Cardiac muscle cell (in vitro differentiated cells and primary cell): ENCODE data around the gene BTN1A1. TPM values are rescaled to one million over a fixed set of nuclear protein-coding genes. Genes with fewer than 3 reads are reported as not detected.

ENCODE experiments used
- DNase-seq, 2 donors: peaks; one replicate each; pipeline versions ENCODE4 v3.0.0 to v3.0.0-alpha.2; 2010 to 2017; ENCODE audit warnings: low read depth in 1 of 2, low spot score in 1 of 2
- H3K27ac ChIP-seq: fragments of 200-600 bp; sonication (generic); 2 replicates; pipeline ENCODE4 v1.5.1; 2016
- H3K27me3 ChIP-seq: fragments of 200-600 bp; sonication (generic); 2 replicates; pipeline ENCODE4 v1.6.0; 2016; ENCODE audit warnings: control low read depth
- H3K36me3 ChIP-seq: fragments of 200-600 bp; sonication (generic); 2 replicates; pipeline ENCODE4 v1.5.1; 2016; ENCODE audit warnings: control low read depth
- H3K4me1 ChIP-seq: fragments of 200-600 bp; sonication (generic); 2 replicates; pipeline ENCODE4 v1.8.1; 2017; ENCODE audit warnings: low read depth, mild to moderate bottlenecking, mixed run types
- H3K4me3 ChIP-seq: fragments of 200-600 bp; sonication (generic); 2 replicates; pipeline ENCODE4 v1.5.1; 2016; ENCODE audit warnings: mild to moderate bottlenecking
- H3K9me3 ChIP-seq: fragments of 200-600 bp; sonication (generic); 2 replicates; pipeline ENCODE4 v1.5.1; 2017; ENCODE audit warnings: low read depth, mild to moderate bottlenecking, control low read depth
- polyA plus RNA-seq: library from polyadenylated mRNA; unstranded; fragments of >200 nt; fragmentation: Nextera tagmentation; extraction: Ambion mirVana; gene quantifications from 2 replicates; pipeline ENCODE4 v1.2.1, GENCODE V29; 2016
- total RNA-seq: library from RNA; depleted of rRNA; stranded (reverse); fragments of >200 nt; gene quantifications from 2 replicates; pipeline ENCODE4 v1.2.3, GENCODE V29; 2016
- TF ChIP-seq, protein P1 (sequence below): IDR thresholded peaks from 2 replicates; pipeline ENCODE4 v1.5.1; 2012; ENCODE audit warnings: low read depth, mild to moderate bottlenecking, low read length

Gene BTN1A1
- total and polyA plus RNA-seq, 2 experiments from 2014 or later: 0.35 TPM; not detected in 1

DNA sequence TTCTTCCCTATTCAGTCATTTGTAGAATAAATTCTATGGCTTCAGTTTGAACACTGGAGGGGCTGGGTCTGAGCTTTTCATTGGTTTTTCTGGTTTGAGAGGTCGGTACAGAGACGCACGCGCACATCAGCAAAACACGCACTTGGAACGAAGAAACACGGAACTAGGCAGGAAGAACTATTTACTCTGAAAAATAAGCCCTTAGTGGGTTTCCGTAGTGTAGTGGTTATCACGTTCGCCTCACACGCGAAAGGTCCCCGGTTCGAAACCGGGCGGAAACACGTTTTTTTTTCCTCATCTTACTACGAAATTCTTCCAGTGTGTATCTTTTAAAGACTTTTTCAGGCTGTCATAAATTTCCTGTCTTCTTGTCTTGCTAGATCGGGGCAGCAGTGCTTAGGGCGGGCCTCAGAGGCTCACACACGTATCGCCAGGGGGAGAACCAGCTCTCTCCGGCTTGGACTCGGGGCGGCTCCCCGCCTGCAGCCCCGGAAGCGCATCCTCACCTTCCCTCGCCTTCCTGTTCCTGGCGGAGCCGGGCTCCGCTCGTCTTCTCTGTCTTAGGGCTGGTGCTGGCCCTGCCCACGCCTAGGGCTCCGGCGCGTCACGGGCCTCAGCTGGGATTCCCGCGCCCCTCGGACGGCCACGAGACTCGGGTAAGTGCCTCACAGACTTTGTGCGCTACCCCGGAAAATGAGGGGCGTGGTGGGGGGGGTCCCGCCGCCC, 37.9 kb downstream of the BTN1A1 start, which contains the start of gene HMGN4:
HMGN4 (plus strand) TSS at position 521 of the 726 bp plus-strand sequence. CDS start 6,841 bp downstream, outside the sequence.
- Histone ChIP-seq H3K36me3 (no peaks in the 10 kb centered on the region), H3K9me3 (no peaks in the 10 kb centered on the region), H3K4me3 (peak within 1 kb of the TSS; percentile 87), H3K27me3 (no peaks in the 10 kb centered on the region), H3K27ac (peak within 1 kb of the TSS; percentile 79), H3K4me1 (peaks cover 12% of the 10 kb centered on the region)
- DNase-seq: peak; percentile 83 to 92
- TF ChIP-seq, protein P1, sequence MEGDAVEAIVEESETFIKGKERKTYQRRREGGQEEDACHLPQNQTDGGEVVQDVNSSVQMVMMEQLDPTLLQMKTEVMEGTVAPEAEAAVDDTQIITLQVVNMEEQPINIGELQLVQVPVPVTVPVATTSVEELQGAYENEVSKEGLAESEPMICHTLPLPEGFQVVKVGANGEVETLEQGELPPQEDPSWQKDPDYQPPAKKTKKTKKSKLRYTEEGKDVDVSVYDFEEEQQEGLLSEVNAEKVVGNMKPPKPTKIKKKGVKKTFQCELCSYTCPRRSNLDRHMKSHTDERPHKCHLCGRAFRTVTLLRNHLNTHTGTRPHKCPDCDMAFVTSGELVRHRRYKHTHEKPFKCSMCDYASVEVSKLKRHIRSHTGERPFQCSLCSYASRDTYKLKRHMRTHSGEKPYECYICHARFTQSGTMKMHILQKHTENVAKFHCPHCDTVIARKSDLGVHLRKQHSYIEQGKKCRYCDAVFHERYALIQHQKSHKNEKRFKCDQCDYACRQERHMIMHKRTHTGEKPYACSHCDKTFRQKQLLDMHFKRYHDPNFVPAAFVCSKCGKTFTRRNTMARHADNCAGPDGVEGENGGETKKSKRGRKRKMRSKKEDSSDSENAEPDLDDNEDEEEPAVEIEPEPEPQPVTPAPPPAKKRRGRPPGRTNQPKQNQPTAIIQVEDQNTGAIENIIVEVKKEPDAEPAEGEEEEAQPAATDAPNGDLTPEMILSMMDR: peak; percentile 12

DNA sequence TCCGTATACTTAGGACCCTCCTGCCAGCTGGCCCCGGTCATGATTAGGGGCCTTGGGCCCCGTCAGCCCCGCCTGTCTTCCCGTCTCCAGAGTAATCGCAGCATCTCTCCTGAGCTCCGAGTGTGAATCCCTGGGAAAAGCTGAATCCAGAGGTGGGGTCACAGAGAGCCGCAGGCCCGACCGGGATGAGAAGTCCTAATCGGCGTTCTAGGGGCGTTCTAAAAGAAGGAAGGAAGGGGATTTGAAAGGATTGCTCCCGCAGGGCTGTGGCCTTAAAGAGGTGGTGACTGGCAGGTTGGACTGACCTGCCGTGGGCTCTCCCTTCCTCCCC, 38.4 kb downstream of the BTN1A1 start:
- H3K4me3 ChIP-seq: peak overlapping the region; percentile 87
- no peaks in the 10 kb centered on the region for H3K36me3 ChIP-seq
- TF ChIP-seq, protein P1: no peak
- H3K27ac ChIP-seq: peak overlapping the region; percentile 79
- H3K27me3 ChIP-seq: no peaks in the 10 kb centered on the region
- H3K4me1 ChIP-seq: peaks cover 11% of the 10 kb centered on the region
- H3K9me3 ChIP-seq: no peaks in the 10 kb centered on the region
- peak in 1 of 2 donors; percentile 31 for DNase-seq

DNA sequence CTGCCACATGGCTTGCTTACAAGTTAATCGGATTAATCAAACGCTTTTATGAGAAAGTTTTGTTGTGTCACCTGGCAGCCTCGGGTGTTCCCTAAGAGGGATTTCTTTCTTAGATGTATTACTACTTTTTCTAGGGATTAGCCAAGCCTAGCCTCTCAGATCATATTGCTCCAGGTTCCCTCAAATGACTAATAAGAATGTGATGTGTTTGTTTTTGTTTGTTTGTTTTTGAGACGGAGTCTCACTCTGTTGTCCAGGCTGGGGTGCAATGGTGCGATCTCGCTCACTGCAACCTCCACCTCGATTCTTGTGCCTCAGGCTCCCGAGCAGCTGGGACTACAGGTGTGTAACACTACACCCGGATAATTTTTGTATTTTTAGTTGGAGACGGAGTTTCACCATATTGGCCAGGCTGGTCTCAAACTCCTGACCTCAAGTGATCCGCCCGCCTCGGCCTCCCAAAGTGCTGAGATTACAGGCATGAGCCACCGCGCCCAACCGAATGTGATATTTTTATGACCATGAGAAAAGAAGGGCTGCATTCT, 39.0 kb downstream of the BTN1A1 start:
- H3K4me3 ChIP-seq: peak overlapping the region; percentile 87
- DNase-seq: no peak
- no peaks in the 10 kb centered on the region for H3K9me3 ChIP-seq
- H3K27ac ChIP-seq: peak overlapping the region; percentile 79
- H3K4me1 ChIP-seq: peaks cover 7% of the 10 kb centered on the region
- TF ChIP-seq, protein P1: no peak
- H3K36me3 ChIP-seq: no peaks in the 10 kb centered on the region
- H3K27me3 ChIP-seq: no peaks in the 10 kb centered on the region

DNA sequence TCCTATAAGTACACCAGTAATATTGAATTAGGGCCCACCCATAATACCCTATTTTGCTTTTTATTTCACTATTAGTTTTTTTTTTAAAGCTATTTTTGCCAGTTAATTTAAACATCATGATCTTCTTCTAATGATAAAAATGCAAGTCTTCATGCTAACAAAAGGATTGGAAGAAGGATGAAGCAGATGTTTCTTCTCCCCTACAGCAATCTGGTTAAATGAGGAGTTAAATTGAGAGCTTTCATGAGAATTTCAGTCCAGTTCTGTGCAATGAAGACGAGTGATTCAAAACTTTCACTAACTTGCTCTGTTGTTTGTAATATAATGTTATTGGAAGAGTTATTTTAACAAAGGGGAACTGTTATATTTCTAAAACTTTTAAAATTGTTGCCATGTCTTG, 41.5 kb downstream of the BTN1A1 start:
- H3K27me3 ChIP-seq: no peaks in the 10 kb centered on the region
- H3K4me1 ChIP-seq: peaks cover 2% of the 10 kb centered on the region
- H3K9me3 ChIP-seq: no peaks in the 10 kb centered on the region
- H3K4me3 ChIP-seq: no peak overlapping the region
- peaks cover 11% of the 10 kb centered on the region for H3K36me3 ChIP-seq
- no peak overlapping the region for H3K27ac ChIP-seq
- TF ChIP-seq, protein P1: no peak
- DNase-seq: no peak

DNA sequence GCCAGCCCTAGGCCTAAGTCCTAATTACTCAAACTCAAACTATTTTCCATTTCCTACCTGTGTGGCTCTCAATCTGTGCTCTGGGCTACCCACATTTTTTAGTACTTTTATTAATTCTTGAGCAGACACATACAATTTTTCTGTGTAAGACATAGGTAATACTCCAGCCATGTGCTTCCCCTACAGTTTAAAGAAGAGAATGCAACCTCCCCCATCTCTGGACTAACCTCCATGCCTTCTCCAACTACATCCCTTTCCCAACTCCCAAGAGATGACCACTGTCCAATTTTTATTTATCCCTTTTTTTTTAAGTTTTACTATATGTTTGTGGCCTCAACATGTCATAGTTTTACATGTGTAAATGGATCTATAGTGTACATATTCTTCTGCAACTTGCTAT, 43.9 kb downstream of the BTN1A1 start:
- TF ChIP-seq, protein P1: peak; percentile 47
- H3K27ac ChIP-seq: no peak overlapping the region
- no peaks in the 10 kb centered on the region for H3K27me3 ChIP-seq
- H3K9me3 ChIP-seq: no peaks in the 10 kb centered on the region
- peak in 1 of 2 donors; percentile 50 for DNase-seq
- peaks cover 11% of the 10 kb centered on the region for H3K36me3 ChIP-seq
- no peak overlapping the region for H3K4me3 ChIP-seq
- H3K4me1 ChIP-seq: no peaks in the 10 kb centered on the region
